ENCODE data around the gene ELMO2. TPM values are rescaled to one million over a fixed set of nuclear protein-coding genes. Genes with fewer than 3 reads are reported as not detected.
"Not testable (repeated sequence)": the region's sequence is repeated elsewhere in the genome, so short reads cannot be mapped to it uniquely, and the experiment has no call there.

The ELMO2 gene
- total RNA-seq, 4 donors from 2014 or later, result 37.4 to 46.7 (median 40.7) TPM

DNA sequence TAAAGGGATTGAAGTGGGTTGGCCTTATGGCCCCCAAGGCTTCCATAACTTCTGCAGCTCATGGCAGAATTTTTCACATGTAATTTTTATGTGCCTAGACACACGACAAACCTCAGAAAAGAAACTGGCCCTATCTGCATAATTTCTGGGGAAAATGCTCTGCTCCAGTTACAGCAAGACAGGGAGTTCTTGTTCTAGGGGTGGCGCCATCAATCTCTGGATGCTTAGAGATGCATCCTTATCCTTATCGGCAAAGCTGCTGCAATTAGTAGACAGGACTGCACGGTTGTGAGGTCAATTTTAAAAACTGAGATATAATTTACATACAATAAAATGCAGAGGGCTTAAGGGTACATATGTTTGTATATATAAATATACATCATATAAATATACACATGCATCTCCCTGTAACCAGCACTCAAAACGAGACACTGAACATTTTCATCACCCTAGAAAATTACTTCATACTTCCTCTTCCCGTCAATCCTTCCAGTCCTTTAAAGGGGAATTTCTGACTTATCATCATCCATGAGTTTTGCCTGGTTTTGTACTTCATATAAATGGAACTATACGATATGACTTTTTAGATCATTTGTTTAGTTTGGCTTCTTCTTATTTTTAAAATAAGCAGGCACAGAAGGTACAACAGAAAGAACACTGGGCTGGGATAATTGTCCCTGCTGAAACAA lies 10.2 kb downstream of the ELMO2 start:
- 80% methylated on average over 7 of the region's 7 CpGs for WGBS, 2 donors
- DNase-seq (ENCODE audit: low spot score in 2 of 2), result peak in 1 of 2 donors; percentile 14
- intact Hi-C loops (cut with DNase I; ENCODE audit: low total_unique reads), result no loop called here
- H3K4me3 ChIP-seq (ENCODE audit: low read depth, poor library complexity, severe bottlenecking), result no peak overlapping the region
- no peak for TF ChIP-seq POLR2A (IDR thresholded peaks at IDR 0.05)
- TF ChIP-seq CTCF (IDR thresholded peaks at IDR 0.05), result no peak

DNA sequence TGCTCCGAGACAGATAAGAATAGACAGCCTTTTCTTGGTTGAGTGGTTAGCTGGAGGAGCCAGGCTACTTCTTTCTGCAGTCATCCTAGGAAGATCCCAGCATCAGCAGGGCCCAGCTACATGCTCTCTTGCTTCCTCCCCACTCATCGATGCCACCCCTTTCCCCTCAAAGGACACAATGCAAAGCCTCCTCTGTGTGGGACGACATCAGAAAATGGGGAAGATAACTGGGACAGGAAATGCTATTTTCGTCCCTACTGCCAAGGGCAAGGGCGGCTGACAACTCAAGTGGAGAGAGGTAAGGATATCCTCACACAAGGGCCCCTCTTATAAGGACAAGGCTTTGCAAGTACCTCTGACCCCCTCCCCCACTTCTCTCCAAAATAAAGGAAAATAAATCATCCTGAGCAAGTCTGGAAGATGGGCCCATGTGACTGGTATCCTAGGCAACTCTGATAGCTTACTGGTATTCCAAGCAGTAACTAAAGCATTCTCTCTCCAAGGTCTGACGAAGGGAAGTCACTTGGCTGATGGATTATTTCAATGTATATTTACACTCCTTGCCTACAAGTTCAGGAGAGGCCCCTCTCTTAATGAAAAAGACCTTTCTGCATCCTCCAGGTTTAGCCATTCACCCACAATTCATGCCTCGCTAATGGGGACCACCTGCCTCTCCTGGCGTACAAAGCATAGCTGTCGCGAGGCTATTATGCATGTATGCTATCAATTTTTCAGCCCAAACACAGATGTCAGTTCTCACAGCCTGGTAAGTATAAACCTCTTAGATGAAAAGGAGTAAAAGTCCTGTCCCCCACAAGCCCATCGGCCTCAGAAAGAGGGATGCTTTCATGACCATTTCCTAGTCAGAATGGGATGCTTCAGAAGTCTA lies 11.3 kb downstream of the ELMO2 start:
- intact Hi-C loops (cut with DNase I; ENCODE audit: low total_unique reads), result no loop called here
- no peak for TF ChIP-seq CTCF (IDR thresholded peaks at IDR 0.05)
- TF ChIP-seq POLR2A (IDR thresholded peaks at IDR 0.05), result no peak
- WGBS, 2 donors, result 77 to 78% methylated on average over 11 of the region's 11 CpGs

DNA sequence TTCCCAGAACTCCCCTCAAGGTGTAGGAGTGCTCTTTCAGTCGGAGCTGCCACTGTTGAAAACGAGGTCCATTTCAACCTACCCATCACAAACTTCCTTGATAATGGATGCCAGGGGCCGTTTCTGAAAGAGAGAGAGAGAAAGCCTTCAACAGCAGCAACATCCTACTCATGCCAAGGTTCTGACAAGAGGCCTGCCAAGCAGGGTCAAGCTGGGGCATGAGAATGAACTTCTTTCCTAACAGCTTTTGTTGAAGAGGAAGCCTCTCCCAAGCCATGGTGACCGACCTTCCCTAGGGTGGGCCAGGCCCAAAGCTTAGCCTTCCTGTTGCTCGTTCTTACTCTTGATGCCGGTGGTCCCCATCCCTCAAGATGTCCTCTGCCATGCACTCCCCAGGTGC lies 12.4 kb downstream of the ELMO2 start:
- no peak for TF ChIP-seq POLR2A (IDR thresholded peaks at IDR 0.05)
- no peak for TF ChIP-seq CTCF (IDR thresholded peaks at IDR 0.05)
- intact Hi-C loops (cut with DNase I; ENCODE audit: low total_unique reads), result no loop called here
- 71 to 72% methylated on average over 6 of the region's 6 CpGs for WGBS, 2 donors
- H3K4me3 ChIP-seq (ENCODE audit: low read depth, poor library complexity, severe bottlenecking), result no peak overlapping the region
- DNase-seq (ENCODE audit: low spot score in 2 of 2), result no peak

More for the DNA sequence above, 11.3 kb downstream of the ELMO2 start:
- DNase-seq (ENCODE audit: low spot score in 2 of 2), result peak in 1 of 2 donors; percentile 70
- no peak overlapping the region for H3K4me3 ChIP-seq (ENCODE audit: low read depth, poor library complexity, severe bottlenecking)

- no peak for TF ChIP-seq POLR2A (IDR thresholded peaks at IDR 0.05)
- TF ChIP-seq CTCF (IDR thresholded peaks at IDR 0.05), result no peak
- H3K4me3 ChIP-seq (ENCODE audit: low read depth, poor library complexity, severe bottlenecking), result no peak overlapping the region
- 74 to 78% methylated on average over 10 of the region's 10 CpGs for WGBS, 2 donors
- DNase-seq (ENCODE audit: low spot score in 2 of 2), result no peak
- intact Hi-C loops (cut with DNase I; ENCODE audit: low total_unique reads), result no loop called here
Observed at GRCh38 chr20:46388937-46389336, 17.5 kb downstream of the ELMO2 start.

DNA sequence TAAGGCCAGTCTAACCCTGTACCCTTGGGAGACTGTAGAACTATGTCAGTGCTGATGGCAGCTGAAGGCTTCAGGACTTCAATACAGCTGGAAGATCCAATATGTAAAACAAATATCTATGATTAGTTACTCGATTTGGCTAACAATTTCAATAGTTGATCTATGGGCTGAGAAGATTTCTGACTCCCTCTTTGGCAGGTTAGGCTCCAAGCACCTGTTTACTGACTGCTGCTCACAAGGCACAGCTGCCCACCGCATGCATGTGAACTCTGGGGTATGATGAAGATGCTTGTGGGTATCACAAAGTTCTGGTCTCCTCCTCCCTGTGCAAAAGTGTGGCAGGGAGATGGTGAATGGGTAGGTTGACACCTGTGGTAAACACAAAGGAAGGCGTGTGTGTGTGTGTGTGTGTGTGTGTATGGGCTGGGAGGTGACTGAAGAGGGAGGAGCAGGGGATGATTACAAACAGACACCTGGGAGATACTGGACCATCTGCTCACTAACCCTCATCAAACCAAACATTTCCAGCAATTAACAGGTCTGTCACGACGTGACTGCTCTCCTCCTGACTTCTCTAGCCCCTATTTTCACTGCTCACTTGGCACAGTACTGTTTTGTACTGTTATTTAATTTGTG lies 18.1 kb downstream of the ELMO2 start:
- DNase-seq (ENCODE audit: low spot score in 2 of 2), result no peak
- intact Hi-C loops (cut with DNase I; ENCODE audit: low total_unique reads), result no loop called here
- H3K4me3 ChIP-seq (ENCODE audit: low read depth, poor library complexity, severe bottlenecking), result no peak overlapping the region
- no peak for TF ChIP-seq CTCF (IDR thresholded peaks at IDR 0.05)
- no peak for TF ChIP-seq POLR2A (IDR thresholded peaks at IDR 0.05)
- 85 to 91% methylated on average over 5 of the region's 5 CpGs for WGBS, 2 donors

DNA sequence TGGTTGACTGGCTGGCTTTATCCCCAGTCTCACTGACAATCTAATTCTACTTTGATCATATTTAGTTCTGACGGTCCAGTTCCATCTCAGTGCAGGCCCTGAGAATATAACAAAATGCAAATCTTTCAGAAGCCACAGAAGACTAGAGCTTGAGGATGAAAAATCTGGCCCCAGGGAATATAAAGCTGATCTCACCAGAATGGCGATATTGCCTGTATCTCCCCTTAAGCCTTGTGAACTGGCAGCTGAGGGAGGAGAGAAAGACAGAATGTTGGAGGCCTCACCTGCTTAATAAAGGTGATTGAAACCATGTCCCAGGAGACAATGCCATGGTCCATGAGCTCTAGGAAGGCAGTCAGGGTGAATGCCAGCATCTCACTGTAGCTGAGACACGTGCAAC lies 19.4 kb downstream of the ELMO2 start:
- DNase-seq (ENCODE audit: low spot score in 2 of 2); H3K4me3 ChIP-seq (ENCODE audit: low read depth, poor library complexity, severe bottlenecking); intact Hi-C loops (cut with DNase I; ENCODE audit: low total_unique reads): not testable (repeated sequence)
- WGBS, 2 donors, result 91 to 93% methylated on average over 3 of the region's 3 CpGs

All from lower leg skin (tissue), 4 donors.